HG03280 (cell line): Measurements from ENCODE around the gene ACAP2.
"Not testable (repeated sequence)": the region's sequence is repeated elsewhere in the genome, so short reads cannot be mapped to it uniquely, and the experiment has no call there.

ENCODE experiments used
- ATAC-seq: cut with Tn5 transposase; IDR thresholded peaks from one replicate; pipeline ENCODE4 v1.9.1; 2021; ENCODE audit warnings: mild to moderate bottlenecking, moderate library complexity; ENCODE audit not compliant: unreplicated experiment

The ACAP2 gene

DNA sequence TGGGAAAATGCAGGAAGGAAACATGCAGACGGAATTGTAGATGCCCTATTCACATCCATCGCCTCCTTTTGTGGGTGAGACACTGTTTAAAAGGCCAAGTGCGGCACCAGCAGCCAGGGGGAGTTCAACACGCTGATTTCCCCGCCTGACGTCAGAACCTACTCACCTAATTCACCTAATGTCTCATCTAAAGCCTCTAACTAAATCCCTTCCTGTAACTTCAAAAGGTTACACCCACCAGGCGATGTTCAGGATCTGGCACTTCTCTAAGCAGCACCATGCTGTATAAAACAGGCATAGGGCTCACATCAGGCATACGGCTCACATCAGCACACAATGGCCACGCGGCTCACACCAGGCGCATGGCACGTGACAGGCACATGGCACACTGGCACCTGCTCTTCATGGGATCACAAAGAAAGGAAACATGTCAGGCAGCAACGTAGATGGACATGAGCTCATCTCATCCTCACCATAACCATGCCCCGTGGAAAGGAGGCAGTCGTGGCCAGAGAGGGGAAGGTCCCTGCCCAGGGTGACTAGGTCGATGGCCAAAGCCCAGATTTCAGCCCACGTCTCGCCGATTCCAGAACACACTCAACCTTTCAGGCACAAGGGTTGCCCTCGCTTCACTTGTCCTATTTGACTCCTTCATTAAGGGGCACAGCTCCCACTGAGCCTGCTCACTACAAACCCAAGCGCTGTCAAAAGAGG is 193.6 kb downstream of the ACAP2 start:
- ATAC-seq, result no peak

DNA sequence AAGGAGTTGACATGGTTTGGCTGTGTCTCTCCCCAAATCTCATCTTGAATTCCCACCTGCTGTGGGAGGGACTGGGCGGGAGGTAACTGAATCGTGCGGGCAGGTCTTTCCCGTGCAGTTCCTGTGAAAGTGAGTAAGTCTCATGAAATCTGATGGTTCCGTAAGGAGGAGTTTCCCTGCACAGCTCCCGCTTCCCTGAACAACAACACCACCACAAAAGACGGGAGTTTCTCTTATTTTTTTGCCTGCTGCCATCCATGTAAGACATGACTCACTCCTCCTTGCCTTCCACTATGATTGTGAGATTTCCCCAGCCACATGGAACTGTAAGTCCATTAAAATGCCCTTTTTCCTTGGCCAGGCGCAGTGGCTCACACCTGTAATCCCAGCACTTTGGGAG is 194.5 kb downstream of the ACAP2 start:
- ATAC-seq, result no peak

DNA sequence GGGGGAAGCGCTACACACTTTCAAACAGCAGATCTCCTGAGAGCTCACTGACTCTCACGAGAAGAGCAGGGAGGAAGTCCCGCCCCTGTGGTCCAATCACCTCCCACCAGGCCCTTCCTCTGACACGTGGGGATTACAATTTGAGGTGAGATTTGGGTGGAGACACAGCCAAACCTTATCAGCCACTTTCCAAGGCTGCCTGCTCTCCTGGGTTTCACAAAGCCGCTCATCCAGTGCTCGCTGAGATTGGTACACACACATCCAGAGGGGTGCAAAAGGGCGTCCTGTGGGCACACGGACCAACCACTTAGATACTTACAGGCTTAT is 195.0 kb downstream of the ACAP2 start:
- no peak for ATAC-seq

DNA sequence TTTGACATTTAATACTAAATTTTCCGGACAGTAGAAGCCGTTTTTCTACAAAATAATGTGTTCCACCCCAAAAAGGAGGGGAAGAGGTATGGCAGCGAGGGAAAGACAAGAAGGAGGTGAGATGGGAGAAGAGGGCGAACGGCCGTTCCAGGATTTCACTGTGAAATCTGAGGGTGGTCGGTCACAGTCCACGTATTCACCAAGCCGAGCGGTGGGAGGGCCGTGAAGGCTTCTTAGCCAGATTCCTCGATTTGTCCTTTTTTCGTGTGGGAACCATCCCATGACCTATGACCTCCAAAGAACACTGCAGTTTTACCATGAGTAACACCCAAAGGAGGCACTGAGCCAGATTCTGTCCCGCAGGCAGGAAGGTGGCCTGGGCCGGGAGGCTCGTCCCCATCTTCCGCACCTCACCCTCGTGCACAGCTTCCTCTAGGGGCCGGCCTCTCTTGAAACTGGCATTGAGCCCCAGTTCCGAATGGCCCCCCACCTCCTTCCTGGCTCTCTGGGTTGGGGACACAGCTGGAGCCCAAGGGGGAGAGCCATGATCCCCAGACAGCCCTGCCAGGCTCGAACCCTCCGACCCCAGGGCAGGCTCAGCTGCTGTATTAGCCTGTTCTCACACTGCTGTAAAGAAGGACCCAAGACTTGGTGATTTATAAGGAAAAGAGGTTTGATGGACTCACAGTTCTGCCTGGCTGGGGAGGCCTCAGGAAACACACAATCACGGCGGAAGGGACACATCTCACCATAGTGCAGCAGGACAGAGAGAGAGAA is 195.5 kb downstream of the ACAP2 start:
- ATAC-seq, result no peak

DNA sequence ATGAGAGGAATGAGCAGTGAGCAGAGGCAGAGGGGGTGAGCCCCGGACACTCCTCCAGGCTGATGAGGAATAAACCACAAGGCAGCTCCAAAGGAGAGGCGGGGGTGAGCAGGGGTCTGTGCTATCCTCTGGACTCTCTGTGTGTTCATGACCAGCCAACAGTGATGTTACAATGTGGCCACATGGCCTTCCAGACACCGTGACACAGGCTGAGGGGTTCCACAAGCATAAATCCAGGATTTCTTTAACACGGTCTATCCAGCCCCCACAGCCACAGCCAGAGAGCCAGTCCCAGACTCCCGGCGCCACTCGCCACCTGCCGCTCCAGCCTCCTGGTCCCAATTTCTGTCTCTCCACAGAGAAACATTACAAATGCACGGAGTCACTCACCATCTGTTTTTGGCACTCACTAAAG is 196.2 kb downstream of the ACAP2 start:
- no peak for ATAC-seq

DNA sequence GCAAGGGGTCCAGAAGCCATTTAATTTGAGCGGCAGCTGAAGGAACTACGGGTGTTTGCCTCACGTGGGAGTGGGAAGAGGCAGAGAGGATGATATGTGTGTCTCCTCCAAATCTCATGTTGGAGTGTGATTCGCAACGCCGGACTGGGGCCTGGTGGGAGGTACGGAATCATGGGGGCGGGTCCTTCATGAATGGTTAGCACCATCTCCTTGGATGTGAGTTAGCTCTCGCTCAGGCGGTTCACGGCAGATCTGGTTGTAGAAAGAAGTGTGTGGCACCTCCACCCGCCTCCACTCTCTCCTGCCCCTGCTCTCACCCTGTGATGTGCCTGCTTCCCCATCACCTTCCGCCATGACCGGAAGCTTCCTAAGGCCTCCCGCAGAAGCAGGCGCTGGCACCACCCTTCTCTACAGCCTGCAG is 197.3 kb downstream of the ACAP2 start:
- ATAC-seq, result no peak

DNA sequence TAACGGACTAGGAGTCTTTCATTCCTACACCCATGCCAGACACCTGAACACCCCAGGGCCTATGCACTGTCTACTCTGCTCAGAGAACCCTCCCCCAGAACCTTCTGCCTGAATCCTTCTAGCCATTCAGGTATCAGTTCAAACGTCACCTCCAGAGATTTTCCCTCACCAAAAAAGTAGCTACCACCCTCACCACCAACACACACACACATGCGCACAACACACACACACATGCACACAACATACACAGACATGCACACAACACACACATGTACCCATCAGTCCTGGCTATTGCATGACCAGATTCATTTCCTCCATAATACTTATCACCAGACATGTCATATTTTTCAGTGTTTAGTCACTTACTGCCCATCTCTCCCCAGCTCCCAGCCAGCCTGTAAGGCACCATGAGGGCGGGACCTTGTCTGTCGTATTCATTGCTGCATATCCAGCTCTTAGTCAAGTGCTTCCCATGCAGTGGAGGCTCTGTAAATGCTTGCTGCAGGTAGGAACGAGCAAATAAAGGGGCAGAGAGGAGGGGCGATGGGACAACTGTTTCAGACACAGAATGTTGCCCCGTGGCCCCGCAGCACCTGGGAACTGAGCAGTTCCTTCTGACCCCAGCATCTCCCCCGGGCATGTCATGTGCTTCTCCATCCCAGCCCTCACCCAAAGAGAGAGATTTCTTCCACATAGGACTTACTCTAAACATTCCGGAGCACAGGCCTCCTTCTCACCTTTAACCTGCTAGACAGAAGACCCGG is 201.0 kb downstream of the ACAP2 start:
- ATAC-seq, result no peak

DNA sequence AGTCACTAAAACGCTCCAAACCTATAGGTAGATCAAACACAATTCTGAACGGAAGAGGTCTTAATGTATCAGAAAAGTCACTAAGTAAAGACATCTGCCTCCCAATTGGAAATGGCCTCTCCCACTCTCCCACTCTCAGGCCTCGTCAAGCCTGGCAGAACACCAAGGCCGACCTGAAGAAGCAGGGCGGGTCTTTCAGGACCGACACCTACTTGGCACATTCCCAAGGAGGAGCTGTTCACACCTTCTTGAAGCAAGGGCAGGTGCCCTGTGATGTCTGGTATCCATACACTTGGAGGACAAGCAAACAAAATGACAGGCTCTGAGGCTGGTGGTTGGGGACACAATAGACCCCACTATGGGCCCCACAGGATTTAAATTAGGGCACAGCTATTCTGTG is 201.9 kb downstream of the ACAP2 start:
- ATAC-seq, result no peak

DNA sequence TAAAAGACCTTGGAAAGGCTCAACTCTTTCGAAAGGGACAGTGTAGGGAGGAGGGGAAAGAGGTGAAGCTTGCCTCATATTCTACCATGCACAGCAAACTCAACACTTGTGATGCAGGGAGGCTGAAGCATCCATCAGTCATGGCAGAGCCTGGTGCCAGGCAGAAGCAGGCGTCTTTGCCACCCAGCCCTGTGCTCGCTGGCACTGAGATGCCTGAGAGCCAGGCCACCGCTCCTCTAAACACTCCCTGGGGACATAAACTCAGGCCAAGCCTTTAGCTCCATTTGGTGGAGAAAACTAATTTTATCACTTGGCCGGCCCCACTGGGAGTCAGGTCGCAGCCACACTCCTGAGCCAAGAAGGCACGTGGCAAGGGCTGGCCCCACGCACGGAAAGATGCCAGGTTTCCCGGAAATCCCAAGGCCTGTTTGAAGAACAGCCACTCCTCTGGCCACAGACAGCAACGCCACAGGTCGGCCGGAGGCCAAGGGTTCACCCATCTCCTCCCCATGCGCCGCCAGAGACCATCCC is 202.6 kb downstream of the ACAP2 start:
- ATAC-seq, result no peak

DNA sequence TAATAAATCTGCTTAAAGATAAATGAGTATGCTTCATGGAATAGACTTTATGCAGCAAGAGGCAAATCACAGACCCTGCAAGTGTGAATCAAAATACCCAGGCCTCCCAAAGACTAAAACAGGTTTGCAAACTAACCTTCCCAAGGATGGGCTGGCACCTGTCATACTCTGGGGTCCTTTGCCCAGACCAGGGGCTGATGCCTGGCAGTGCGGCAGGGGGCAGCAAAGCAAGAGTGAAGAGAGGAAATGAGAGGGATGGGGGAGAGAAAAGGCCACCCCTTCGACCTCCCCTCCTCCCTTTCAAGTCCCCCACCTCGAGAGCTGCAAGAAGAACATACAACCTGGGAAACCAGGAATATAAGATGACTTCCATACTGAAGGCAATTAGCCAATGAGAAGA is 203.7 kb downstream of the ACAP2 start:
- no peak for ATAC-seq

DNA sequence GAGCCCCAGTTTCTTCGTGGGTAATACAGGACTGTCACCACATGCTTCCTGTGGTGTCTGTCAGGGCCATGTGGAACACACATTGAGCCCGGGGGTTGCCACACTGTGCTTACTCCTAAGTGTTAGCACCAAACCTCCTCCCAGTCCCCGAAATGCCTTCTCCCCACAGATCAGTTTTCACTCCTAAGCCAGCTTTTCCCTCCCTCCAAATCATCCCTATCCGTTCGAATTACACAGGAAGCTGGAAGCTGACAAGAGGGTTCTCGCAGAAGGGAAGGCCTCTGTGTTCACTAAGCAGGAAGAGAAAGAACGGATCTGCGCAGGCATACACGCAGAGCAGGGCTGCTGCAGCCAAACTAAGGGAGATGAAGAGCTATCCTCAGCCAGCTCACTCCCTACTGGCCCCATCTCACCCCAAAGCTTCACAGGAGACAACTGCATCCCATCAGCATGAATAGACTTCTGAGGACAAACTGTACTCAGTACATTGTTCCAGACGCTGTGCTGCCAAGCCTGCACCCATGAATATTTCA is 204.2 kb downstream of the ACAP2 start:
- no peak for ATAC-seq

DNA sequence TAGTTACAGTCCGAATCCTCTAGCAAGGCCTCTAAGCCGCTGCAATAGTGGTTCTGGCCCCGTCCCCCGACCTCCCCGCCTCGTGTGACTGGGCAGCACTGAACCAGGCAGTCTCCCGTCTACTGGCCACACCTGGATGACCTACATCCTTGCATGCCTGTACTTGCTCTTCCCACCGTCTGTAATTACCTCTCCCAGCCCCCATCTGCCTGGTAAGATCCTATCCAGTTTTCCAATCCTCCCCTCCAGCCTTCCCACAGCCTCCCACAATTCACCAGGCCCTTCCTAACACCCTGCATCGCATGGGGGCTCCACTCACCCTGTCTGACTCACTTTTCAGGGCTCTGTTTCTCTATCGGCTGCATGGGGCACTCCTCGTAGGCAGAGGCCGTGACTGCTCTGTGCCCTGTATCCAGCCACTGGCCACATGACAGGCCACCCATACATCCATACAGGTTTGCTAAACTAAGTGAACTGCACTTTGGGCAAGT is 204.7 kb downstream of the ACAP2 start:
- ATAC-seq, result no peak

DNA sequence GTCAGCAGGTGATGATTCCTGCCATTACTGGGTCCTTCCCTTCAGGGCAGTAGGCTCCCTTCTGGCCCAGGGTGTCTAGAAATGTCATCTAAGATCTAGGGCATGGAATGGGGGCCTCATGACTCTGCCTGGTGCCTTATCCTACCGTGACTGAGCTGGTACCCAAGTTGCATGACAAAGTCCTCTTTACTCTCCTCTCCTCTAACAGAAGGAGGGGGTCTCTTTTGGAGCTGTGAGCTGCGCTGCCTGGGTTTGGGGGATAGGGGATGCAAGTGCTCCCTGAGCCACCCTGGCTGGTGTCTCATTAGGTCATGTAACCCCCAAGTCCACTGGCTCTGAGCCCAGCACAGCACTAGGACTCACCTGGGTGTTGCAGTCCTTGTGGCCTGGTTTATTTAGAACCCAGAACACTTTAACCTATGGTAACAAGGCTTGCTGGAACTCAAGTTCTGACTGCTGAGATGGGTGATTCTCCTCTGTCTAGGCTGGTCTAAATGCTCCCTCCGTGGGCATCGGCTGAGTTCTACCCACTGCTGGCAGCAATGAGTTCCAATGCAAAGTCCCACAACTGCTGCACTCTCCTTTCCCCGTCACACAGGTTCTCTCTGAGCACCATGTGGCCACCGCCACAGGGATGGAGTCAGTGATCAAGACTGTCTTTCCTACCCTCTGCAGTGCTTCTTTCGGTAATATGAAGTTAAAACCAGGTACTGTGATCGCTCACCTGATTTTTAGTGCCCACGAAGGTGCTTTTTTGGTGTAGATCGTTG is 205.8 kb downstream of the ACAP2 start:
- ATAC-seq, result no peak

DNA sequence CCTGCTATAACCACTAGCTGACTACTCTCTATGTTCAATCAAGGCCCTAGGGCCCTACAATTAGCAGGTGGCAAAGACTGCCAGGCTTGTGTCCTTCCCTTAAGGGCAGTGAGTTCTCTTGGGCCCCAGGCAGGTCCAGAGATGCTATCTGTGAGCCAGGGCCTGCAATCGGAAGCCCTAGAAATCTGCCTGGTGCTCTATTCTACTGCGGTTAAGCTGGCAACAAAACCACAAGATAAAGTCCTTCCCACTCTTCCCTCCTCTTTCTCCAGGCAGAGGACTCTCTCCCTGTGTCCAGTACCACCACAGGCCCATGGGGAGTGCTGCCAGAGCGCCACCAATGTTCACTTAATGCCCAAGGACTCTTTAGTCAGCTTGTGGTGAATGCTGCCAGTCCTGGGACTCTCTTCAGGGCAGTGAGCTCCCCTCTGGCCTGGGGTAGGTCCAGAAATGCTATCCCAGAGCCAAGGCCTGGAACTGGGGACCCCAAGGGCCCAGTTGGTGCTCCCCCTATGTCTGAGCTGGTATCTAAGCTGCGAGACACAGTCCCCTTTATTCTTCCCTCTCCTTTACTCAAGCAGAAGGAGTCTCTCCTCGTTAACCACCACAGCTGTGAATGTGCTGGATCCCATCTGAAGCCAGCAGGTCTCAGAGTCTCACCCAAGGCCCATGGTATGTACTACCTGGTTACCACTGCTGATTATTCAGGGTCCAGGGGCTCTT is 206.6 kb downstream of the ACAP2 start:
- no peak for ATAC-seq

DNA sequence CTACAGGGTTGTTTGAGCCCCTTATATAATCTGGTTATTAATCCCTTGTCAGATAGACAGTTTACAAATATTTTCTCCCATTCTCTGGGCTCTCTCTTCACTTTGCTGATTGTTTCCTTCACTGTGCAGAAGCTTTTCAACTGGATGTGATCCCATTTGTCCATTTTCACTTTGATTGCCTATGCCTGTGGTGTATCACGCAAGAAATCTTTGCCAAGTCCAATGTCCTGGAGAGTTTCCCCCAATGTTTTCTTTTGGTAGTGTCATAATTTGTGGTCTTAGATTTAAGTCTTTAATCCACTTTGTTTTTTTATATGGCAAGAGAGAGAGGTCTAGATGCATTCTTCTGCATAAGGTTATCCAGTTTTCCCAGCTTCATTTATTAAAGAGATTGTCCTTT is 212.6 kb downstream of the ACAP2 start:
- ATAC-seq, result no peak

DNA sequence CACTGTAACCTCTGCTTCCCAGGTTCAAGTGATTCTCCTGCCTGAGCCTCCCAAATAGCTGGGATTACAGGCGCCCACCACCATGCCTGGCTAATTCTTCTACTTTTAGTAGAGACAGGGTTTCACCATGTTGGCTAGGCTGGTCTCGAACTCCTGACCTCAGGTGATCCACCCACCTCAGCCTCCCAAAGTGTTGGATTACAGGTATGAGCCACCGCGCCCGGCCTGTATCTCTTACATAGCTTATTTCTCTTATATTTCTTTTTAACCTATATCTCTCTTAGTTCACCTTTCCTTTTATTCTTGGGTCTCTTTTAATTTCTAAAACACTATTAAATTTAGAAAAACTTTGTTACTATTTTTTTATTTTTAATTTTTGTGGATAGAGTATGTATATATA is 213.9 kb downstream of the ACAP2 start:
- ATAC-seq, result not testable (repeated sequence)

DNA sequence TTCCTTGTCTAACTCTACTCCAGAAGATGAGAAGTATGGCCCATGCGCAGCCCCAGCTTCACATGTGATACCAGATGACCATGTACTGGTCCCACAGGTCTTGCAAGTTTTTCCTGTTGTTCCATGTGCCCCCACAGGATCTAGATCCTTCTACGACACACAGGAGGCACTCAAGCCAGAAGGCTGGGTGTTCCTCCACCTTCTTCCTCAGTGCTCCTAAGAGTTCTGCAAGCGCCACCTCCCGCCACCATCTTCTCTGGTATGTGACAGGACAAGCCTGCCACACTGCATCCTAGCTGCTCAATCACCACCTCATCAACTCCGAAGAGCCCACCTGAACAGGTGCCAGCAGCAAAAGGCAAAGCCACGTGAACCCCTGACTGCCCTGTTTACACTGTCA is 214.9 kb downstream of the ACAP2 start:
- ATAC-seq, result no peak

DNA sequence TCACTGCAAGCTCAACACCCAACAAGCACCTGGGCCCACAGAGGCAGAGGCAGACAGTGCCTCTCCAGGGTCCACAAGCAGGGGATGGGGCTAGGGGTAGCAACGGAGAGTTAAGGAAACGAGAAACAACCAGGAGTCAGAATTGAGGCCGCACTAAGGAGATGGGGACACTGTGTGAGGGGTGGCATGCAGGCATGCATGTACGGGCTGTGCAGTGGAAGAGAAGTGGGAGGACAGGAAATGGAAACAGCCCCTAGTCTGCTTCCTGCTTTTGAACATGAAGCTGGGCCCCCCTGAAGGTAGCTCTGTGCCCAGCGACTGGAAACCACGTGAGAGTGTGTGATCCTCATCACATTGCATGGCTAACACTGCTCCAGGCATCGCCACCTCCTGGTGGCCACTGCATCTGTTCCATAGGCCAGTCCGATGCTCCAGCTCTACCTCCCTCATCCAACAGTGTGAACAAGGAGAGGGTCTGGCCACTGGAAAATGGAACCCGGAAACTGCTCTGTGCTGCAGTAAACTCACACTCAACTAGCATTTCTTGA is 215.8 kb downstream of the ACAP2 start:
- no peak for ATAC-seq

DNA sequence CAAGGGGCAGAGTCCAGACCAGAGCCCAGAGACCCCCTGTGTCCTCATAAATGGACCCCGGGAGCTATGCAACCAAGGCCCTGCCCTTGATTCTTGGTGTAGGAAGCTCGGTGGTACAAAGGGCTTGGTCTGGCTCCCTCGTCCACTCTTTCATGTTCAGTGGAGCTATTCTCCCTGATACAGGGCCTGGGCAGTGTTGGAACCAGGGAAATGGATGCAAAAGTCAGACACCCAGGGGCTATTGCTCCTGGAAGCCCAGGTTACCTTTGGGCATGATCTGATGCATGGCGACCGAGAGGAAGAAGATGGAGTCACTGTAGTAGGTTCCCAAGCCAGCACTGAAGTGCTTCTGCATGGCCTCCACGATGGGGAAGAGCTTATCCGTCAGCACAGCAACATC is 216.4 kb downstream of the ACAP2 start:
- no peak for ATAC-seq
